Measurements from ENCODE around the gene FYTTD1.
"Not testable (repeated sequence)": the region's sequence is repeated elsewhere in the genome, so short reads cannot be mapped to it uniquely, and the experiment has no call there.

The FYTTD1 gene, protein sequence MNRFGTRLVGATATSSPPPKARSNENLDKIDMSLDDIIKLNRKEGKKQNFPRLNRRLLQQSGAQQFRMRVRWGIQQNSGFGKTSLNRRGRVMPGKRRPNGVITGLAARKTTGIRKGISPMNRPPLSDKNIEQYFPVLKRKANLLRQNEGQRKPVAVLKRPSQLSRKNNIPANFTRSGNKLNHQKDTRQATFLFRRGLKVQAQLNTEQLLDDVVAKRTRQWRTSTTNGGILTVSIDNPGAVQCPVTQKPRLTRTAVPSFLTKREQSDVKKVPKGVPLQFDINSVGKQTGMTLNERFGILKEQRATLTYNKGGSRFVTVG

DNA sequence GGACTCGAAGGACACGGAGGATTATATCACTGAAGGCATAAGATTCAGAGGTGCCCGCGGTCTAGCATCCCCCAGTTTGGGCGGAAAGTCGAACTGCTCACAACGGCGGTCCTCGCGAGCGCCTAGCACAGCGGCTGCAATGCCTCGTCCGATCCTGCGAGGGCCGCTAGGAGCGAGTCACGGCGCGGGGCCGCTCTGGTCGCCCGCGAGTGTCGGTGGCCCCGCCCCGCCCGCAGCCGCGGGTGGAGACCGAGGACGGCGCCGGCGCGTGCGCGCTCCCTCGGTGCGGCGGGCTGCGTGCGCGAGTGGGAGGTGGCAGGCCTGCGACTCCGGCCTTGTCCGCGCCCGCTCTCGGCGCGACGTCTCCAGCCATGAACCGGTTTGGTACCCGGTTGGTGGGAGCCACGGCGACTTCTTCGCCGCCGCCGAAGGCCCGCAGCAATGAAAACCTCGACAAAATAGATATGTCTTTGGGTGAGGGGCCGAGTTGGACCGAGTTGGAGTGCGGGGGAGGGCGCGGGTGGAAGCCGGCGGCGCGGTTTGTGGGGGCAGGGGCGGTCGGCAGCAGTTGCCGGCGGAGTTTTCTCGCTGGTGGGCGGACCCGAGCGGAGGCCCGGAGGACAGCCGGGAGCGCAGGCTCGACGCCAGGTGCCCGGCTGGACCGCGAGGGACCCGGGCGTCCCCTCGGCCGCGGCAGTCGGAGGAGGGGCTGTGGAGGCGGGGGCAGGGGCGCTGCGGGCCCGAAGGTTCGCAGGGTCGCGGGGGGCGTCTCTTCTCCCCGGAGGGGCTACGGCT, at the start of gene FYTTD1:
Gene FYTTD1, plus strand, starts transcription at position 283 of the 795 bp plus-strand sequence. Its CDS starts 89 bp downstream, at position 372.
- peak; percentile 76 for DNase-seq (ENCODE audit: low read depth)

- DNase-seq (ENCODE audit: low read depth): peak; percentile 57
Observed at GRCh38 chr3:197700095-197700494, 49.6 kb upstream of the FYTTD1 start.

GRCh38 chr3:197701841-197702240, 47.8 kb upstream of the FYTTD1 start:
- no peak for DNase-seq (ENCODE audit: low read depth)

DNA sequence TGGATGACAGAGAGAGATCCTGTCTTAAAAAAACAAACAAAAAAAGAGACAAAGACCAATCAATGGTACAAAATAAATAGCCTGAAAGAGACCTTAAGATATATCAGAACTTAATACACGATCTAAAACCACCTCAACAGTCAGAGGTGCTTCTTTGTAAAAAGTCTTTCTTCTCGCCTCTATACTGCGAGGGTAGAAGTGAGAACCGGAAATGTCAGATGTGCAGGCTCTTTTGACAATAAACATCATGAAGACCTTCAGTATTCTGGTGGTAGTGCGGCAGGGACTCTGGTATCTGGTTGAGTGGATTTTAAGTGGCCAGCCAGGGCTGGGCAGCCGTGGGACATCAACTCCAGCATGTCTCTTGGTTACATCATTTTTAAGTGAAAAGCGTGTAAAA, 43.0 kb upstream of the FYTTD1 start:
- no peak for DNase-seq (ENCODE audit: low read depth)

DNA sequence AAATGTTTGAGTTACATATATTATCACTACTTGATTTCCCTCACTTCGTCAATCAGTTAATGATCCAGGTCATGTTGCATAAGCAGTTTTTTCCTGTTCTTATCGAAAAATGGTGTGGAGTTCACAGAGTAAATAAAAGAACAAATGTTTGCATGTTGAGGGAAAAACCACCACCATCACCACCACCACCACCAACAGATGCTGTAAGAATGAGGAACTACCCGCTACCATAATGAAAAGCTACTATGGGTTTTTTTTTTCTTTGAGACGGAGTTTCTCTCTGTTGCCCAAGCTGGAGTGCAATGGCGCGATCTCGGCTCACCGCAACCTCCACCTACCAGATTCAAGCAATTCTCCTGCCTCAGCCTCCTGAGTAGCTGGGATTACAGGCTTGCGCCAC, 40.5 kb upstream of the FYTTD1 start:
- no peak for DNase-seq (ENCODE audit: low read depth)

- not testable (repeated sequence) for DNase-seq (ENCODE audit: low read depth)
Observed at GRCh38 chr3:197710965-197711364, 38.7 kb upstream of the FYTTD1 start.

DNA sequence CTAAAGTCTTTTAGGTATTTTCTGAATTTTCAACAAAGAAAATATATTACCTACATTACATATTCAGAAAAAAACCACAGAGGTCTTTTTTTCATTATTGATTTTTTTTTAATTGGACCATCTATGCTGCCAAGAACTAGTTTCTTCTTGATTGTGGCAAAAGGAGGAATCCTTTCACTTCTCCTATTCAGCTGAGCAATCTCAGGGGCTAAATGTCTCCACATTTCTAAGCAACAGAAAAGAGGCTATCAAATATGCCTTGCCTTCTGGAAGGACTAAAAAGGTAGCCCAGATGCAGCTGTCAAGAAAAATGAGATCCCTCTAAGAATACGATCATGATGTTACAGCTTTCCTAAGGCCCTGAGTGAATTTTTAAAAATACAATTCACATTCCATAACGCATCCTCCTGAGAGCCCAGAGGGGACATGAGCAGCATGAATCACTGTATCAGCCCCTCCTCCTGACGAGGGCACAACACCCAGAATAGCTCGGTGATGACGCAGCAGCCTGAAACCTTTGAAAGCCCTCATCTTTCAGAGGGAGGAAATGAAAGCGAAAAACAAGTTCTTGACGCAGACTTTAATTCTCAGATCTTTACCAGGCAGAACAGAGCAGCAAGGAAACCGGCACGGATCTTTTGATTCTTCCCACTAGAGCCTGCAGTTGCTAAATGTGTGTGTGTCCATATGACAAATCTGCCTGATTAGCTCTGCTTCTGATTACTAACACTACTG, 37.5 kb upstream of the FYTTD1 start:
- peak; percentile 97 for DNase-seq (ENCODE audit: low read depth)

- DNase-seq (ENCODE audit: low read depth): no peak
Observed at GRCh38 chr3:197713477-197713822, 36.2 kb upstream of the FYTTD1 start.

DNA sequence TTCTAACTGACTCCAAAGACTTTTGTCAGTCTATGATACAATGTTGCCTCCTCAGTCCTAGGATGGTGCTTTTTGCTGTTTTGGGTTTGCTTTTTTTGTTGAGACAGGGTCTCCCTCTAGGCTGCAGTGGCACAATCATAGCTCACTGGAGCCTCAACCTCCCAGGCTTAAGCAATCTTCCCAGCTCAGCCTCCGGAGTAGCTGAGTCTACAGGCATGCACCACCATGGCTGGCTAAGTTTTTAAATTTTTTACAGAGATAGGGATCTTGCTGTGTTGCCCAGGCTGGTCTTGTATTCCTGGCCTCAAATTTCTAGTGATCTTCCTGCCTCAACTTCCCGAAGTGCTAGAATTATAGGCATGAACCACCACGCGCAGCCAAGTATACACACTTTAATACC, 35.4 kb upstream of the FYTTD1 start:
- DNase-seq (ENCODE audit: low read depth): no peak

DNA sequence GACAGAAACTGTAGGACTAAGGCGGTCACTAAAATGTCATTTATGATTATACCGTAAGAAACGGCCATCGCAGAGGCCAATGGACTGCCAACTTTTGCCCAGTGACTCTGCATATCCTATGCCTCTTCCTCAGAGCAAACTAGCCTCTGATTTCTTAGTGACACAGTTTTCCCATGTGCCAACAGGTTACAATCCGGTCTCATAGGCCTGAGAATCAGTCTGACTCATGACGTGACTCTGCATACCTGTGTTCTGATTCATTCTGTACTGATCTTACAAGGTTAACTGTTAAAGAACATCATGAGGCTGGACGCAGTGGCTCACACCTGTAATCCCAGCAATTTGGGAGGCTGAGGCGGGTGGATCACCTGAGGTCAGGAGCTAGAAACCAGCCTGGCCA, 30.8 kb upstream of the FYTTD1 start:
- peak; percentile 84 for DNase-seq (ENCODE audit: low read depth)

DNA sequence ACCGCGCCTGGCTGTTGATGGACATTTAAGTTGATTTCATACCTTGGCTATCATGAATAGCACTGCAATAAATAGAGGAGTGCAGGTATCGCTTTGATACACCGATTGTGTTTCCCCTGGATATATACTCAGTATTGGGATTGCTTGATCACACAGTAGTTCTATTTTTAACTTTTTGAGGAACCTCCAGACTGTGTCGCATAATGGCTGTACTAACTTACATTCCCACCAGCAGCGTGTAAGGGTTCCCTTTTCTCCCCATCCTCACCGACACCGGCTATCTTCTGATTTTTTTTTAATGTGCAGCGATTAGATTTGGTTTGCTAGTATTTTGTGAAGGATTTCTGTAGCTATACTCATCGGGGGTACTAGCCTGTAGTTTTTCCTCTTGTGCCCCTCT, 29.0 kb upstream of the FYTTD1 start:
- DNase-seq (ENCODE audit: low read depth): no peak

DNA sequence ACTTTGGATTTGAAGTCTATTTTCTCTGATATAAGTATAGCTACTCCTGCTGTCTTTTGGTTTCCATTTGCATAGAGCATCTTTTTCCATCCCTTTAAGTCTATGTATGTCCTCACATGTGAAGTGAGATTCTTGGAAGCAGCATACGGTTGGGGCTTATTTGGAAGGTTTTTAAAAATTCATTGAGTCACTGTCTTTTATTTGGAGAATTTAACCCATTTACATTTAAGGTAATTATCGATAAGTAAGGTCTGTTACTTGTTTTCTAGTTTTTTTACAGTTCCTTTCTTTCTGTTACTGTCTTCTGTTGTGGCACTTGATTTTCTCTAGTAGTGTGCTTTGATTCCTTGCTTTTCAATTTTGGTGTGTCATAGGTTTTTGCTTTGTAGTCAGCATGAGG, 26.9 kb upstream of the FYTTD1 start:
- no peak for DNase-seq (ENCODE audit: low read depth)

GRCh38 chr3:197727878-197728277, 21.8 kb upstream of the FYTTD1 start:
- not testable (repeated sequence) for DNase-seq (ENCODE audit: low read depth)

DNA sequence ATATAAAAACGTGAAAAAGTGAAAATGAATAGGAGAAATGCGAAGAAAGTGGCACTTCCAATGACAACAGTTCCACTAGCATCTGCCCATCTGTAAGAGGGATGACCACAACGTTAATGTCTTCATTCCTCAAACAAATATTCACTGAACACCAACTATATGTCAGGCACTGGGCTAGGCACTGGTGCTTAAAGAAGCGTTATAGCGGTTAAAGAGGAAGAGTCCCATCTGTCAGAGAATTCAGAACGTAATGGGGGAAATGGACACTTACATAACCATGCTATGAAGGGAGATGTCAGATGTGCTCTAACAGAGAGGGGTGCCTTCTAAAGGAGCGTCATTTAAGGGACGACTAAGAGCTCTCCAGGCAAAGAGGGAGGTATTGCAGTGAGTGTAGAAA, 21.2 kb upstream of the FYTTD1 start:
- DNase-seq (ENCODE audit: low read depth): no peak

DNA sequence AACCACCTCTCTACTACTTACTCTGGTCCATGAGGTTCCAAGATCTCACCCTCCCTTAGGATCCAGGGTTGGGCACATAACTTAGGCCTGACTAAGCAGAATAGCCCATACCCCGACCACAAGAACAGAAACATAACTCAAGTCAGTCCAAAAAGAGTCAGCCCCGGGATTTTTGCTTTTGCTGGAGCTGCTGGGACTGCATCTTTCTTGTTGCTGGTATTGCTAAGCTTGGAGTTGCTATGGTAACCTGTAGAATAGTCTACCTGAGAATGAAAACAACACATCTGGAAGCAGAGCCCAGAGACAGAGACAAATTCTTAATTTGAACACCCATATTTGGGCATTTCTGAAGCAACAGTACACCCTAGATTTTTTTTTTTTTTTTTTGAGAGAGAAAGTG, 19.5 kb upstream of the FYTTD1 start:
- DNase-seq (ENCODE audit: low read depth): peak; percentile 82

- not testable (repeated sequence) for DNase-seq (ENCODE audit: low read depth)
Observed at GRCh38 chr3:197730770-197731169, 18.9 kb upstream of the FYTTD1 start.

DNA sequence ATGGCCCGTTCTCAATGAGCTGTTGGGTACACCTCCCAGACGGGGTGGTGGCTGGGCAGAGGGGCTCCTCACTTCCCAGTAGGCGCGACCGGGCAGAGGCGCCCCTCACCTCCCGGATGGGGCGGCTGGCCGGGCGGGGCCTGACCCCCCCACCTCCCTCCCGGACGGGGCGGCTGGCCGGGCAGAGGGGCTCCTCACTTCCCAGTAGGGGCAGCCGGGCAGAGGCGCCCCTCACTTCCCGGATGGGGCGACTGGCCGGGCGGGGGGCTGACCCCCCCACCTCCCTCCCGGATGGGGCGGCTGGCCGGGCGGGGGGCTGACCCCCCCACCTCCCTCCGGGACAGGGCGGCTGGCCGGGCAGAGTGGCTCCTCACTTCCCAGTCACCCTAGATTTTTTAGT, 18.2 kb upstream of the FYTTD1 start:
- DNase-seq (ENCODE audit: low read depth): not testable (repeated sequence)

DNA sequence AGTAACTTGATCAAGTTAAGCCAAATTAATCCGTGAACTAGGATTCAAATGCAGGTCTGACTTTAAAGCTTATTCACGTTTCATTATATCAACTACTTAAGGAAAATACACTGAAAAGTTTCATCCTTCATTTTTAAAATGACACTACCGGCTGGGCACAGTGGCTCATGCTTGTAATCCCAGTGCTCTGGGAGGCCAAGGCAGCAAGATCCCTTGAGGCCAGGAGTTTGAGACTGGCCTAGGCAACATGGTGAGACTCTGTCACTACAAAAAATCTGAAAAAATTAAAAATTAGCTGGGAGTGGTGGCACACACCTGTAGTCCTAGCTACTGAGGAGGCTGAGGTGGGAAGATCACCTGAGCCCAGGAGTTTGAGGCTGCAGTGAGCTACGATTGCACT, 16.6 kb upstream of the FYTTD1 start:
- DNase-seq (ENCODE audit: low read depth): no peak

GRCh38 chr3:197734667-197735318, 14.9 kb upstream of the FYTTD1 start:
- DNase-seq (ENCODE audit: low read depth): no peak

DNA sequence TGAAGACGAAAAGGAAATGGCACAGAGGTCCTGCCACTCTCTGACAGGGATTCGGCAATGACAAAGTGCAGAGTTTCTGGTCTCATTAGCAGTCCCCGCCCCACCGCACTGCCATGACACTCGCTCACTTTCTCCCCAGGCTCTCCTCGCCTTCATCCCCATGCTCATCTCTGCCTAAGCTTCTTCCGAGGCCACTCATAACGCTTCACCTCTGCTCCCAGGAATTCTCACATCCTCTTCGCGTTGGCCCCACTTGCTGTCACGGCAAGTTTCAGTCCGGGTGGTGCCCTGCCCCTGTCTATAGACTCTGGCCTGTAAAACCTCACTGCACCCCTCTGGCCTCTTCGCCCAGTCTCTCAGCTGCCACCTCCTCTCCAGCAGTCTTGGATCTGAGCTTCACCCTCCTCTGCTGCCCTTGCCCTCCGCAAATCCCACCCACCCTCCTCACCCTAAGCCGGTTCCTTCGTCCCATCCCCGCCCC, 13.6 kb upstream of the FYTTD1 start:
- DNase-seq (ENCODE audit: low read depth): no peak

DNA sequence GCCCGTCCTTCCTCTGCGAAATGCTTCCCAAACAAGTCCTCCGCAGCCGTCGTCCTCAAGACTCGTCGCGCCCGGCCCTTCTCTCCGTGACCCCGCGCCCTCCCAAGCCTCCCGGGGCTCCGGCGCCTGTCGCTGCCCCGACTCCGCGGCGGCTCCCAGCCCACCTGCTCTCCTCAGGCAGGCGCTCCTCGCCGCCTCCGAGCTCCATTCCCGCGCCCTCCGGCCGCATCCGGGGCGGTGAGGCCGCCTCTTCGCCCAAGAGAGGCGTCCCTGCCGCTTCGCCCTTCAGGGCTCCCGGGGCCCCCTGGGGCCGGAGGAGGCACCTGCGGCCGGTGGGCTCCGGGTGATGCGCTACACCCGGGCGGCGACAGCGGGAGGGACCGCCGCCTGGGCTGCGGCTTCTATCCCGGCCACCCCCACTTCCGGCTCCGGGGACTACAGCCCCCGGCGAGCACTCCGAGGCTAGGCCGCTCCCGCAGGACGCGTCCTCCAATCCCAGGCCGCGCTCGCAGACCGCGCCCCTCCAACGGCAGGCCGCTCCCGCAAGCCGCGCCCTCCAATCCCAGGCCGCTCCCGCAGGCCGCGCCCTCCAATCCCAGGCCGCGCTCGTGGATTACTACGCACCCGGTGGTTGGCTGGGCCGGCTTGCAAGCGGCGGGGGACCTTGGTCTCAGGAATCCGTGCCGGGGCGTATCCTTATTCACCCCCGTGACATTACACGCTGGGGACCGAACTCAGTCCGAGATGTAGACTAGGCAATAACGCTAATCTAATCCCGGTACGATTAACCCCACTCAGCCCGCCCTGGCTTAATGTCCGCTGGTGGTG, 13.0 kb upstream of the FYTTD1 start, which contains the start of gene RUBCN:
Gene RUBCN, minus strand, starts transcription at position 414 of the 828 bp plus-strand sequence. Its CDS starts 185 bp downstream, at position 229.
- peak; percentile 90 for DNase-seq (ENCODE audit: low read depth)
